HCT116 (cell line): ENCODE results near the gene SLC8A2.

Experiments used
- ATF3 ChIP-seq: IDR thresholded peaks from 2 replicates; pipeline ENCODE4 v1.6.1; 2012
- CTCF ChIP-seq, 3 experiments: fragments of 200-600 bp in 1 of 3; sonication (generic) in 1 of 3; IDR thresholded peaks in 2 of 3; conservative IDR thresholded peaks in 1 of 3; 2 replicates each; pipeline ENCODE4 v1.5.1; 2012 to 2017; ENCODE audit warnings: low read depth in 2 of 3, low read length in 2 of 3, antibody characterized with exemption in 1 of 3, borderline replicate concordance in 1 of 3, control low read depth in 1 of 3, mild to moderate bottlenecking in 1 of 3, mixed read lengths in 1 of 3, mixed run types in 1 of 3, moderate library complexity in 1 of 3; ENCODE audit not compliant: insufficient read depth in 1 of 3
- EZH2 ChIP-seq: fragments of 200-600 bp; sonication (generic); IDR thresholded peaks from 2 replicates; pipeline ENCODE4 v1.6.1; 2017; ENCODE audit warnings: antibody characterized with exemption, mixed run types
- FOSL1 ChIP-seq: IDR thresholded peaks from 2 replicates; pipeline ENCODE4 v1.6.1; 2012; ENCODE audit warnings: low read depth
- JUND ChIP-seq: IDR thresholded peaks from 2 replicates; pipeline ENCODE4 v1.6.1; 2012
- POLR2A ChIP-seq: IDR thresholded peaks from 2 replicates; pipeline ENCODE4 v1.7.0; 2011; ENCODE audit warnings: borderline replicate concordance; ENCODE audit not compliant: insufficient read depth, insufficient read length; ENCODE audit errors: extremely low read depth
- RAD21 ChIP-seq: IDR thresholded peaks from 2 replicates; pipeline ENCODE4 v1.6.1; 2012; ENCODE audit warnings: low read depth, mild to moderate bottlenecking
- REST ChIP-seq: IDR thresholded peaks from 2 replicates; pipeline ENCODE4 v1.6.1; 2012; ENCODE audit warnings: low read depth
- SP1 ChIP-seq: IDR thresholded peaks from 2 replicates; pipeline ENCODE4 v1.6.1; 2012; ENCODE audit warnings: low read depth
- TCF7L2 ChIP-seq: IDR thresholded peaks from 2 replicates; pipeline ENCODE4 v1.7.0; 2011; ENCODE audit warnings: borderline replicate concordance, inconsistent platforms; ENCODE audit not compliant: insufficient read depth, insufficient read length; ENCODE audit errors: extremely low read depth
- YY1 ChIP-seq: IDR thresholded peaks from 2 replicates; pipeline ENCODE4 v1.6.1; 2011; ENCODE audit warnings: low read length, low read depth, moderate library complexity, mild to moderate bottlenecking; ENCODE audit not compliant: insufficient replicate concordance; ENCODE audit errors: extremely low read depth
- ZFX ChIP-seq: fragments of 450-650 bp; IDR thresholded peaks from 2 replicates; pipeline ENCODE4 v1.6.1; 2017

GRCh38 chr19:47419030-47419783 is 52.5 kb downstream of the SLC8A2 start, which contains the start of gene MEIS3:
- TF ChIP-seq CTCF (IDR thresholded peaks at IDR 0.05 in 2 of 3, conservative IDR thresholded peaks at IDR 0.05 in 1 of 3; ENCODE audit: borderline replicate concordance in 1 of 3, insufficient read depth in 1 of 3, low read depth in 2 of 3, low read length in 2 of 3) (no peak), JUND (no peak), ATF3 (no peak), TCF7L2 (no peak), EZH2 (no peak), POLR2A (no peak), RAD21 (no peak), FOSL1 (no peak), SP1 (no peak), REST (no peak), ZFX (no peak), YY1 (no peak)
